Fibroblast of lung (primary cell): ENCODE measurements around the gene HOXA9. TPM values are rescaled to one million over a fixed set of nuclear protein-coding genes. Genes with fewer than 3 reads are reported as not detected.

Experiments used
- DNase-seq, 2 donors: peaks; one replicate each; pipeline versions ENCODE4 v3.0.0 to v3.0.0-alpha.2; 2010; ENCODE audit warnings: low read depth in 2 of 2
- H2AFZ ChIP-seq: 2 replicates; pipeline ENCODE4 v1.5.1; 2012; ENCODE audit warnings: low read length, control low read depth, inconsistent platforms
- H3K27ac ChIP-seq: 2 replicates; pipeline ENCODE4 v1.5.1; 2011; ENCODE audit warnings: low read length, control low read depth; ENCODE audit not compliant: insufficient read depth
- H3K27me3 ChIP-seq: 2 replicates; pipeline ENCODE4 v1.5.1; 2011; ENCODE audit warnings: mild to moderate bottlenecking, low read length; ENCODE audit not compliant: control insufficient read depth, insufficient read depth
- H3K36me3 ChIP-seq: 2 replicates; pipeline ENCODE4 v1.5.1; 2011; ENCODE audit warnings: low read length; ENCODE audit not compliant: control insufficient read depth, insufficient read depth
- H3K4me1 ChIP-seq: 2 replicates; pipeline ENCODE4 v1.5.1; 2011; ENCODE audit warnings: low read length; ENCODE audit not compliant: control insufficient read depth, insufficient read depth; ENCODE audit errors: extremely low read depth
- H3K4me2 ChIP-seq: 2 replicates; pipeline ENCODE4 v1.5.1; 2011; ENCODE audit warnings: low read length, control low read depth; ENCODE audit not compliant: insufficient read depth; ENCODE audit errors: extremely low read depth
- H3K4me3 ChIP-seq, 4 experiments: fragments of 200-600 bp in 1 of 4; sonication (generic) in 1 of 4; replicated peaks in 1 of 4; 2 replicates each; pipeline ENCODE4 v1.5.1; 2011 to 2016; ENCODE audit warnings: low read length in 4 of 4, low read depth in 3 of 4, mild to moderate bottlenecking in 3 of 4, control low read depth in 2 of 4, inconsistent platforms in 1 of 4, mixed read lengths in 1 of 4; ENCODE audit not compliant: insufficient read depth in 1 of 4; ENCODE audit errors: control extremely low read depth in 1 of 4
- H3K79me2 ChIP-seq: 2 replicates; pipeline ENCODE4 v1.5.1; 2012; ENCODE audit warnings: mild to moderate bottlenecking, low read length, inconsistent platforms; ENCODE audit not compliant: control insufficient read depth, insufficient read depth
- H3K9ac ChIP-seq: 2 replicates; pipeline ENCODE4 v1.5.1; 2011; ENCODE audit warnings: mild to moderate bottlenecking, low read length, control low read depth; ENCODE audit not compliant: insufficient read depth
- H3K9me3 ChIP-seq: 2 replicates; pipeline ENCODE4 v1.5.1; 2012; ENCODE audit warnings: low read depth, low read length; ENCODE audit not compliant: control insufficient read depth, insufficient read depth
- H4K20me1 ChIP-seq: 2 replicates; pipeline ENCODE4 v1.5.1; 2011; ENCODE audit warnings: low read length; ENCODE audit not compliant: control insufficient read depth, insufficient read depth; ENCODE audit errors: extremely low read depth
- CTCF ChIP-seq, 2 donors: IDR thresholded peaks in 1 of 2; conservative IDR thresholded peaks in 1 of 2; 1 replicate in 1 of 2; 2 replicates in 1 of 2; pipeline ENCODE4 v1.5.1; 2011 to 2012; ENCODE audit warnings: low read length in 2 of 2, control low read depth in 1 of 2, inconsistent platforms in 1 of 2, low read depth in 1 of 2, mild to moderate bottlenecking in 1 of 2
- EZH2 ChIP-seq: IDR thresholded peaks from 2 replicates; pipeline ENCODE4 v1.5.1; 2012; ENCODE audit warnings: low read length, control low read depth, mild to moderate bottlenecking; ENCODE audit errors: missing control alignments
- polyA plus RNA-seq, 2 donors: library from polyadenylated mRNA; depleted of rRNA in 1 of 2; stranded (reverse) in 1 of 2; unstranded in 1 of 2; fragments of >200 nt; gene quantifications; 2 replicates each; pipeline ENCODE4 v1.2.1, GENCODE V29; 2011 to 2012; ENCODE audit warnings: missing spikeins in 1 of 2
- total RNA-seq: library from RNA; depleted of rRNA; stranded (reverse); fragments of >200 nt; gene quantifications from 2 replicates; pipeline ENCODE4 v1.2.1, GENCODE V29; 2014

The HOXA9 gene
- total and polyA plus RNA-seq, 2 donors (not counting 1 experiment from before 2014, with no cell fraction given), result 0.08 TPM; not detected in 1

DNA sequence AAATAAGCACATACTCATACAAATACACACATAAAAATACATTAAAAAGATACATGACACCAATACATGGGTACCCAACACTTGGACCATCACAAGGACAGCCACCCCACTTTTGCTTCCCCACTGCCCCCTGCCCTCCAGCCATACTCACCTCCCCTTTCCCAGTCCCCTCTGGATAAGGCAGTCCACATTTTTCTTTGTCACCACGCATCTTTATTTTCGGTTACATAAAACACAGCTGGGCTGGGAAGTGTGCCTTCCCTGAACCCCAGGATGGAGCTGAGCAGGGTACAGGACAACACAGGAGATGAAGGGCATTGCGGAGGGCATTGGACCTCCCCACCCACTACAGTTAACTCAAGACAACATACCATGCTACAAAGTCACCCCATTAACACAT, 11.8 kb downstream of the HOXA9 start:
- peaks cover 9% of the 10 kb centered on the region for H3K4me1 ChIP-seq
- H3K79me2 ChIP-seq, result peaks cover 31% of the 10 kb centered on the region
- H3K4me3 ChIP-seq, result no peak overlapping the region
- H3K27me3 ChIP-seq, result no peaks in the 10 kb centered on the region
- no peaks in the 10 kb centered on the region for H4K20me1 ChIP-seq
- no peak overlapping the region for H2AFZ ChIP-seq
- no peak overlapping the region for H3K4me2 ChIP-seq
- H3K36me3 ChIP-seq, result no peaks in the 10 kb centered on the region
- DNase-seq, result no peak
- TF ChIP-seq EZH2, result no peak
- TF ChIP-seq CTCF (conservative IDR thresholded peaks at IDR 0.05 in 1 of 2, IDR thresholded peaks at IDR 0.05 in 1 of 2; ENCODE audit: low read depth in 1 of 2, low read length in 2 of 2), result no peak
- no peak overlapping the region for H3K9ac ChIP-seq
- H3K27ac ChIP-seq, result no peak overlapping the region
- H3K9me3 ChIP-seq, result no peaks in the 10 kb centered on the region

GRCh38 chr7:27152816-27153442, 12.4 kb downstream of the HOXA9 start:
- Histone ChIP-seq H3K4me3 (peak overlapping the region in 2 of 4 experiments; percentile 42 to 61), H3K4me2 (peak overlapping the region; percentile 90), H3K27me3 (no peaks in the 10 kb centered on the region), H3K79me2 (peaks cover 37% of the 10 kb centered on the region), H3K4me1 (peaks cover 14% of the 10 kb centered on the region), H3K9ac (peak overlapping the region; percentile 17), H4K20me1 (no peaks in the 10 kb centered on the region), H2AFZ (peak overlapping the region; percentile 43), H3K9me3 (no peaks in the 10 kb centered on the region), H3K27ac (peak overlapping the region; percentile 81), H3K36me3 (no peaks in the 10 kb centered on the region)
- DNase-seq, result no peak
- TF ChIP-seq EZH2 (no peak), CTCF (conservative IDR thresholded peaks at IDR 0.05 in 1 of 2, IDR thresholded peaks at IDR 0.05 in 1 of 2; ENCODE audit: low read depth in 1 of 2, low read length in 2 of 2) (no peak)

GRCh38 chr7:27151931-27152815, 13.2 kb downstream of the HOXA9 start, which contains the start of gene HOXA3:
Gene HOXA3 (minus strand): TSS chr7:27152583. CDS start chr7:27110640, 41,943 bp downstream.
- Histone ChIP-seq H4K20me1 (no peaks in the 10 kb centered on the region), H3K4me2 (peak within 1 kb of the TSS; percentile 90), H3K36me3 (no peaks in the 10 kb centered on the region), H3K27ac (peak within 1 kb of the TSS; percentile 81), H3K4me3 (peak within 1 kb of the TSS; percentile 42 to 61 (median 49)), H3K79me2 (peaks cover 43% of the 10 kb centered on the region), H2AFZ (peak within 1 kb of the TSS; percentile 43), H3K9me3 (no peaks in the 10 kb centered on the region), H3K9ac (peak within 1 kb of the TSS; percentile 64), H3K4me1 (peaks cover 17% of the 10 kb centered on the region), H3K27me3 (no peaks in the 10 kb centered on the region)
- TF ChIP-seq CTCF (conservative IDR thresholded peaks at IDR 0.05 in 1 of 2, IDR thresholded peaks at IDR 0.05 in 1 of 2; ENCODE audit: low read depth in 1 of 2, low read length in 2 of 2), result no peak
- TF ChIP-seq EZH2, result no peak
- peak in 1 of 2 donors; percentile 74 for DNase-seq
